ENCODE measurements around the gene REL. TPM values are rescaled to one million over a fixed set of nuclear protein-coding genes. Genes with fewer than 3 reads are reported as not detected.

The REL gene
- total and polyA plus RNA-seq, 2 of the 4 experiments (the other 2 are of a cell fraction), result 1.3 to 4.3 TPM

DNA sequence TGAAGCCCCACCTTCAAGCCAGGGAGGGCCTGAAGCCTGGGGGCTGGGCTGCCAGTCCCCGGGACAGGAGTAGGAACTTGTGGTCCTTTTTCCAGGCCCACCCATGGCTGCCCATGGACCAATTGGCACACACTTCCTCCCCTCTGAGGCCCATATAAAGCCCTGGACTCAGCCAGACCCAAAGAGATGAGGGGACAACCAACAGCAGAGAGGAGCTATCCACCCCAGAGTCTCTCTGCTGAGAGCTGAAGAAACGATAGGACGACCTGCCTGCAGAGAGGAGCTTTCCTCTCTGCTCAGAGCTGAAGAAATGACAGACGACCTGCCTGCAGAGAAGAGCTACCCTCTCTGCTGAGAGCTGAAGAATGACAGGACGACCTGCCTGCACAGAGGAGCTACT is 92.3 kb downstream of the REL start:
- CTCF ChIA-PET, result no interaction called here
- in situ Hi-C loops (cut with MboI; ENCODE audit: low sequenced_read_pairs), result no loop called here
- 60% methylated on average over 1 of the region's 5 CpGs; no CpG with 5 or more reads in 1 of the 2 experiments for WGBS, 2 experiments (ENCODE audit: extremely low coverage in 2 of 2, insufficient read length in 1 of 2)

More for the DNA sequence above, 92.3 kb downstream of the REL start:
- BruUV-seq (replicated peaks), result no TSS peak
- POLR2A ChIA-PET (ENCODE audit: unreplicated experiment), result interaction anchor here (1.0 kb wide), 1 partner anchor 16 kb away, joined by 4 read pairs; no protein-coding TSS in a partner anchor
- no peak overlapping the region for H2BK15ac ChIP-seq (ENCODE audit: low read depth, low read length)
- H2AFZ ChIP-seq (replicated peaks; ENCODE audit: low read length, poor library complexity), result no peak overlapping the region
- H3K9me3 ChIP-seq (ENCODE audit: control insufficient read depth, insufficient read depth, low read length), result no peaks in the 10 kb centered on the region
- H2AK5ac ChIP-seq (ENCODE audit: low read depth, low read length), result no peak overlapping the region
- no peak overlapping the region for H2AK9ac ChIP-seq (replicated peaks; ENCODE audit: low read depth, low read length, poor library complexity)
- H3K79me1 ChIP-seq (ENCODE audit: low read depth in 1 of 2, low read length in 2 of 2), result no peaks in the 10 kb centered on the region
- ATAC-seq (ENCODE audit: low read depth) (no peak), DNase-seq (no peak)
- no peak overlapping the region for H2BK5ac ChIP-seq (ENCODE audit: low read depth, low read length, poor library complexity, severe bottlenecking)
- no peak overlapping the region for H3K27ac ChIP-seq (ENCODE audit: insufficient read depth, low read length)
- no peaks in the 10 kb centered on the region for H3K36me3 ChIP-seq (ENCODE audit: control insufficient read depth, insufficient read depth, low read length)
- no peak overlapping the region for H3K56ac ChIP-seq (ENCODE audit: extremely low read depth, insufficient read depth, low read length)
- no peak overlapping the region for H2BK120ac ChIP-seq (ENCODE audit: low read depth, low read length)
- H3K4me3 ChIP-seq (ENCODE audit: insufficient read depth, low read depth, low read length), result no peak overlapping the region
- TF ChIP-seq MAFK (IDR thresholded peaks at IDR 0.05; ENCODE audit: low read depth, low read length) (no peak), MAZ (IDR thresholded peaks at IDR 0.05; ENCODE audit: borderline replicate concordance, low read depth, low read length) (no peak)
- TF ChIP-seq, protein P1, sequence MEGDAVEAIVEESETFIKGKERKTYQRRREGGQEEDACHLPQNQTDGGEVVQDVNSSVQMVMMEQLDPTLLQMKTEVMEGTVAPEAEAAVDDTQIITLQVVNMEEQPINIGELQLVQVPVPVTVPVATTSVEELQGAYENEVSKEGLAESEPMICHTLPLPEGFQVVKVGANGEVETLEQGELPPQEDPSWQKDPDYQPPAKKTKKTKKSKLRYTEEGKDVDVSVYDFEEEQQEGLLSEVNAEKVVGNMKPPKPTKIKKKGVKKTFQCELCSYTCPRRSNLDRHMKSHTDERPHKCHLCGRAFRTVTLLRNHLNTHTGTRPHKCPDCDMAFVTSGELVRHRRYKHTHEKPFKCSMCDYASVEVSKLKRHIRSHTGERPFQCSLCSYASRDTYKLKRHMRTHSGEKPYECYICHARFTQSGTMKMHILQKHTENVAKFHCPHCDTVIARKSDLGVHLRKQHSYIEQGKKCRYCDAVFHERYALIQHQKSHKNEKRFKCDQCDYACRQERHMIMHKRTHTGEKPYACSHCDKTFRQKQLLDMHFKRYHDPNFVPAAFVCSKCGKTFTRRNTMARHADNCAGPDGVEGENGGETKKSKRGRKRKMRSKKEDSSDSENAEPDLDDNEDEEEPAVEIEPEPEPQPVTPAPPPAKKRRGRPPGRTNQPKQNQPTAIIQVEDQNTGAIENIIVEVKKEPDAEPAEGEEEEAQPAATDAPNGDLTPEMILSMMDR (conservative IDR thresholded peaks at IDR 0.05; ENCODE audit: low read depth, low read length), result no peak
- no peaks in the 10 kb centered on the region for H3K27me3 ChIP-seq (ENCODE audit: control insufficient read depth, insufficient read depth, low read length)
- no peak overlapping the region for H4K5ac ChIP-seq (ENCODE audit: low read depth, low read length)
- H3K23ac ChIP-seq (ENCODE audit: low read depth, low read length), result no peak overlapping the region
- H3K18ac ChIP-seq (ENCODE audit: low read depth, low read length), result no peak overlapping the region
- H4K8ac ChIP-seq (ENCODE audit: low read depth in 2 of 2, low read length in 2 of 2), result no peak overlapping the region
- H3K9me1 ChIP-seq (ENCODE audit: insufficient read depth, low read length), result no peaks in the 10 kb centered on the region
- H3K4ac ChIP-seq (ENCODE audit: low read depth, low read length), result no peak overlapping the region
- no peak overlapping the region for H3K4me2 ChIP-seq (ENCODE audit: low read depth, low read length)
- intact Hi-C loops (cut with micrococcal nuclease), result no loop called here
- no peak overlapping the region for H4K91ac ChIP-seq (ENCODE audit: insufficient read depth, low read depth, low read length)
- dilution Hi-C loops (cut with HindIII; ENCODE audit: low sequenced_read_pairs, unreplicated experiment), result no loop called here
- H3K4me1 ChIP-seq (ENCODE audit: control insufficient read depth, insufficient read depth, low read length), result no peaks in the 10 kb centered on the region; the same call in 1 of the 2 replicates
- no peak overlapping the region for H3K14ac ChIP-seq (replicated peaks; ENCODE audit: low read depth, low read length)
- H2BK20ac ChIP-seq (ENCODE audit: low read depth, low read length), result no peak overlapping the region
- H3K9ac ChIP-seq (ENCODE audit: low read depth, low read length), result no peak overlapping the region
- no peaks in the 10 kb centered on the region for H4K20me1 ChIP-seq (ENCODE audit: insufficient read depth, low read length)

All from IMR-90 (cell line).